B cell (primary cell): ENCODE results near the gene PPP6R3.
"Not testable (repeated sequence)": the region's sequence is repeated elsewhere in the genome, so short reads cannot be mapped to it uniquely, and the experiment has no call there.

Source experiments
- CTCF ChIP-seq: fragments of 200-600 bp; IDR thresholded peaks from one replicate; pipeline ENCODE4 v1.8.0; 2022; ENCODE audit warnings: antibody characterized with exemption, mild to moderate bottlenecking
- EZH2 ChIP-seq: IDR thresholded peaks from 2 replicates; pipeline ENCODE4 v1.6.1; 2012; ENCODE audit warnings: borderline replicate concordance, low read depth, mild to moderate bottlenecking, moderate library complexity, low read length; ENCODE audit not compliant: insufficient read depth, poor library complexity, severe bottlenecking

GRCh38 chr11:68626236-68626635 lies 165.7 kb downstream of the PPP6R3 start:
- TF ChIP-seq CTCF, EZH2: not testable (repeated sequence)
